ENCODE results near the gene AFDN.

The AFDN gene

DNA sequence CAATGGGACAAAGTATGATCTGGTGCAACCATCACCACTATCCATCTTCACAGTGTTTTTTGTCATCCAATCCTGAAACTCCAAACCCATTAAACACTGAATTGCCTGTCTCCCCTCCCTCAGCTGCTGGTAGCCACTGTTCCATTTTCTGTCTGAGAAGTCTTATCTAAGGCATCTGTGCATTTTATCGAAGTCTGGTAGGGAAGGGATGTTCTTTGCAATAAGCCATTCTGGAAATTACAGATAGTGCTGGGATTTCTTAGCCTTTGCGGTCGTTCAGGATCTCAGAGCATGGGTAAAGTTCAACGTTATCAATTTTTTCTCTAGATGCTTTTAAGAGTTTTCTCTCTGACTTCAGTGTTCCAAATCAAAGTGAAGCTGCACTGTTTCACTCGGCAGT is 194.9 kb downstream of the AFDN start:
- Histone ChIP-seq H3K36me3 (ENCODE audit: insufficient read depth, low read length) (no peaks in the 10 kb centered on the region), H3K27me3 (ENCODE audit: insufficient read depth, low read length) (peaks cover 58% of the 10 kb centered on the region), H3K27ac (ENCODE audit: low read depth, low read length) (no peak overlapping the region), H2AFZ (ENCODE audit: low read length, unreplicated experiment) (no peak overlapping the region), H3K4me1 (ENCODE audit: control insufficient read depth, insufficient read depth, low read length, unreplicated experiment) (no peaks in the 10 kb centered on the region), H3K4me3 (ENCODE audit: low read depth, low read length) (no peak overlapping the region), H3K79me2 (ENCODE audit: control insufficient read depth, insufficient read depth, low read length, unreplicated experiment) (no peaks in the 10 kb centered on the region)
